Epithelial cell of proximal tubule (primary cell): ENCODE measurements around the gene CEP164. TPM values are rescaled to one million over a fixed set of nuclear protein-coding genes. Genes with fewer than 3 reads are reported as not detected.
"Not testable (repeated sequence)": the region's sequence is repeated elsewhere in the genome, so short reads cannot be mapped to it uniquely, and the experiment has no call there.

Experiments
- DNase-seq: peaks from one replicate; pipeline ENCODE4 v3.0.0-alpha.2; 2011; ENCODE audit warnings: low read depth
- H3K4me3 ChIP-seq: 2 replicates; pipeline ENCODE4 v1.5.1; 2011; ENCODE audit warnings: low read depth, mild to moderate bottlenecking, low read length
- total RNA-seq: library from RNA; depleted of rRNA; stranded (reverse); fragments of >200 nt; gene quantifications from 2 replicates; pipeline ENCODE4 v1.2.3, GENCODE V29; 2015
- TF ChIP-seq, protein P1 (sequence below): conservative IDR thresholded peaks from 2 replicates; pipeline ENCODE4 v1.5.1; 2012; ENCODE audit warnings: low read depth, mild to moderate bottlenecking, low read length

Gene CEP164
- total RNA-seq, 1 donor from 2014 or later = 20.2 TPM

DNA sequence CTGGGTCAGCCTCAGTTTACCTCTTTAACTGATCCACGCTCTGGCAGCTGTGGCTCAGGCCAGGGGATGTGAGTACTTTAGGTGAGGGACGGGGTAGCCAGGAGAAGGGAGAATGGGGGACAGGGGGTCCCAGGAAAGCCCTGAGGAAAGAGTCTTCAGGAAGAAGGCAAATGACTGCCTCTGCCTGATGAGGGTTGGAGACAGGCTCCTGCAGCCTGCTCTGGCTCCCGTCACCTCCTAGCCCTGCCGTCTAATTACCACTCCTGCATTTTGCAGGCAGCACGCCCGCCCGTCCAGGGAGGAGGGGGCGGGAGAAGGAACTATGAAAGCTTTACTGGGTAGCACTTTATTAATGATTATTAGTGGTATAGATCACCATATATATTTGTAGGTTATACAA lies 116.6 kb downstream of the CEP164 start:
- no peak overlapping the region for H3K4me3 ChIP-seq
- TF ChIP-seq, protein P1, sequence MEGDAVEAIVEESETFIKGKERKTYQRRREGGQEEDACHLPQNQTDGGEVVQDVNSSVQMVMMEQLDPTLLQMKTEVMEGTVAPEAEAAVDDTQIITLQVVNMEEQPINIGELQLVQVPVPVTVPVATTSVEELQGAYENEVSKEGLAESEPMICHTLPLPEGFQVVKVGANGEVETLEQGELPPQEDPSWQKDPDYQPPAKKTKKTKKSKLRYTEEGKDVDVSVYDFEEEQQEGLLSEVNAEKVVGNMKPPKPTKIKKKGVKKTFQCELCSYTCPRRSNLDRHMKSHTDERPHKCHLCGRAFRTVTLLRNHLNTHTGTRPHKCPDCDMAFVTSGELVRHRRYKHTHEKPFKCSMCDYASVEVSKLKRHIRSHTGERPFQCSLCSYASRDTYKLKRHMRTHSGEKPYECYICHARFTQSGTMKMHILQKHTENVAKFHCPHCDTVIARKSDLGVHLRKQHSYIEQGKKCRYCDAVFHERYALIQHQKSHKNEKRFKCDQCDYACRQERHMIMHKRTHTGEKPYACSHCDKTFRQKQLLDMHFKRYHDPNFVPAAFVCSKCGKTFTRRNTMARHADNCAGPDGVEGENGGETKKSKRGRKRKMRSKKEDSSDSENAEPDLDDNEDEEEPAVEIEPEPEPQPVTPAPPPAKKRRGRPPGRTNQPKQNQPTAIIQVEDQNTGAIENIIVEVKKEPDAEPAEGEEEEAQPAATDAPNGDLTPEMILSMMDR = no peak
- no peak for DNase-seq

DNA sequence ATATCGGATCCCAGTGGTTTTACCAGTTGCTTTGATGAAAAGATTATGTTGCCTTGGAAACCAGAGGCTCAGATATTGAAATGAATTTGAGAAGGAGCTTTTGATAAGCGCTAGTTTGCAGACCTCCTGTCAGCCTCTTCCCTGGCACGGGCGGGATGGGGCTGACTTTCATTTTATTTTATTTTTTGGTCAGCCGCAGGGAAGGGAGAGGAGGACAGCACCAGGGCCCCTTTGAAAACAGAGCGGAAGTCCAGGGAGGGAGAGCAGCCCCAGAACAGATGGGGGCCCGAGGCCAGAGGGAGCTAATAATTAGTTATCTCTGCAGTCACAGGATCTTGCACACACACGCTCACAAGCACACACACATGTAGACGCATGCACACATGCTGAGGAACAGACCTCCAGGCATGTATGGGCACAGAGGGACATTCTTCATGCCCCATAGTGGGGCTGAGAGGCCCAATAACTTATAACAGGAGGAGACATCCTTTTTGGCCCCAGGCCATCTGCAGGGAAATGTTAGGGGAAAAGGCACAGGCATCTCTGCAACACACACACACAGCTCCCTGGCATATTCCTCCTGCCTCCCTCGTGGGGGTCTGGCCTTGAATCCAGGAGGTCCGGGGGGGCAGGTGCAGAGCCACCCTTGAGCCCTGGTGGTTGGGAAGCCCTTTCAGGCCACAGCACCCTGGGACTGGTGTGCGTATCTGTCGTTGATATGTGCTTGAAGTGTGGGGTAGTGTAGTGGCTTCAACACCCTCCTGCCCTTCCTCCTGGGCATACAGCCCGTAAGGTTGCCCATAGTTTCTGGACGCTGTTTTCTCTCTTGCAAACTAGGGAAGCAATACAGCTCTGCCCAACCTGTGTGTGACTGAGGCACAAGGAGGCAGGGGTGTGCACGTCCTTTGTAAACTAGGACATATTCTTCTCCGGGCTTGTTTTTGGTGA lies 117.3 kb downstream of the CEP164 start:
- no peak overlapping the region for H3K4me3 ChIP-seq
- TF ChIP-seq, protein P1 = no peak
- no peak for DNase-seq

- TF ChIP-seq, protein P1 = no peak
- no peak overlapping the region for H3K4me3 ChIP-seq
- no peak for DNase-seq
Measured at GRCh38 chr11:117449111-117449693, 121.5 kb downstream of the CEP164 start.

DNA sequence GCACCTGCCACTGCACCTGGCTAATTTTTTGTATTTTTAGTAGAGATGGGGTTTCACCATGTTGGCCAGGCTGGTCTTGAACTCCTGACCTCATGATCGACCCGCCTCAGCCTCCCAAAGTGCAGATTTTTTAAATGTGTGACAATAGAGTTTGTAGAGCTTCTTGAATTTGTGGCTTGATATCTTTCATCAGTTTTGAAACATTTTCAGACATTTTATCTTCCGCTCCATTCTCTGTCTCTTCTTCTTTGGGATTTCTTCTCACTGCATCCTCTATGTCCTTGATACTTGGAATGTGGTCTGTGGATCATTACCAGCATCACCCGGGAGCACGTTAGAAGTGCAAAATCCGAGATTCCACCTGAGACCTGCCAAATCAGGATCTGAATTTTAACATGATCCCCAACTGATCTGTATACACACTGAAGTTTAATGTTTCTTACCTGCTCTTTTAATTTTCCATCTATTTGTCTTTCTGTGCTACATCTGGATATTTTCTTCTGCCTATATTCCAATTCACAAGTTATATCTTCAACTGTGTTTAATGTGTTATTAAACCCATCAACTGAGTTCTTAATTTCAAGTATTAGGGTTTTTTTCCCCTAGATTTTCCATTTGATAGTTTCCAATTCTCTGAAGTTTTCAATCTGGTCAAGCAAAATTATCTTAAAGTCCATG lies 126.4 kb downstream of the CEP164 start:
- TF ChIP-seq, protein P1 = no peak
- DNase-seq = no peak
- no peak overlapping the region for H3K4me3 ChIP-seq

DNA sequence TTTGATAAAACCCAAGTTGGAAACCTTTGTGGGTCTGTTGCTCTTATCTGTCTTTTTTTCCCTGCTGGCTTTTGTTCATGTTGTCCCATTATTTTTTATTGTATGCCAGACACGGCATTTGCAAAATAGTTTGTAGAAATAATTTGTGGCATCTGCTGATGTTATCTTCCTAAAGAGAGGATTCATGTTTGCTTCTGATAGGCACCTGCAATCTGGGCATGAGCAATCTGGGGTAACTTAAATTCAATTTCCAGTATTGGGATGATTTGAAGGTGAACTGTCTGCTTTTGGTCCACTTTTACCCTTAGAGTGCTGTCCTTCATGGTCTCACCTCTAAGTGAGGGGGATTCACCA lies 126.9 kb downstream of the CEP164 start:
- no peak for DNase-seq
- TF ChIP-seq, protein P1 = no peak

GRCh38 chr11:117456027-117456720 lies 128.5 kb downstream of the CEP164 start:
- no peak overlapping the region for H3K4me3 ChIP-seq
- TF ChIP-seq, protein P1 = no peak
- no peak for DNase-seq

More for the DNA sequence above, 126.9 kb downstream of the CEP164 start:
- H3K4me3 ChIP-seq = no peak overlapping the region

GRCh38 chr11:117456721-117457029 lies 129.0 kb downstream of the CEP164 start:
- H3K4me3 ChIP-seq = not testable (repeated sequence)

More at GRCh38 chr11:117456721-117457029, 129.0 kb downstream of the CEP164 start:
- DNase-seq = not testable (repeated sequence)
